Measurements from ENCODE around the gene SOHLH2. TPM values are rescaled to one million over a fixed set of nuclear protein-coding genes. Genes with fewer than 3 reads are reported as not detected.

The SOHLH2 gene
- total and polyA plus RNA-seq, 2 experiments from 2014 or later: 0.93 TPM; not detected in 1

- Histone ChIP-seq H3K4me3 (no peak overlapping the region), H2AFZ (no peak overlapping the region), H3K79me2 (no peaks in the 10 kb centered on the region), H3K27me3 (no peaks in the 10 kb centered on the region), H3K4me2 (no peak overlapping the region), H3K36me3 (replicated peaks; ENCODE audit: insufficient read depth, low read depth) (no peaks in the 10 kb centered on the region), H3K9me2 (replicated peaks; ENCODE audit: insufficient read depth) (no peaks in the 10 kb centered on the region), H4K20me1 (ENCODE audit: insufficient read depth, poor library complexity, severe bottlenecking) (no peaks in the 10 kb centered on the region), H3K9me3 (ENCODE audit: low read depth) (no peaks in the 10 kb centered on the region), H3K27ac (no peak overlapping the region), H3K4me1 (ENCODE audit: insufficient read depth) (no peaks in the 10 kb centered on the region)
- TF ChIP-seq EZH2 (IDR thresholded peaks at IDR 0.05; ENCODE audit: borderline replicate concordance): no peak
- TF ChIP-seq CTCF (IDR thresholded peaks at IDR 0.05; ENCODE audit: poor library complexity): no peak
- no peak for TF ChIP-seq EZH2phosphoT487 (IDR thresholded peaks at IDR 0.05; ENCODE audit: low read depth, severe bottlenecking, unreplicated experiment)
- WGBS (ENCODE audit: low lambda C conversion rate, missing lambda C conversion rate): 82% methylated on average over 6 of the region's 6 CpGs
- DNase-seq (ENCODE audit: low spot score): no peak
Measured at GRCh38 chr13:36192166-36192565, 22.2 kb downstream of the SOHLH2 start.

GRCh38 chr13:36190771-36191170 lies 23.6 kb downstream of the SOHLH2 start:
- no peak for DNase-seq (ENCODE audit: low spot score)
- Histone ChIP-seq H3K9me3 (ENCODE audit: low read depth) (no peaks in the 10 kb centered on the region), H2AFZ (no peak overlapping the region), H3K27me3 (no peaks in the 10 kb centered on the region), H3K4me3 (no peak overlapping the region), H3K27ac (no peak overlapping the region), H3K79me2 (no peaks in the 10 kb centered on the region), H3K4me2 (no peak overlapping the region), H3K9me2 (replicated peaks; ENCODE audit: insufficient read depth) (no peaks in the 10 kb centered on the region), H4K20me1 (ENCODE audit: insufficient read depth, poor library complexity, severe bottlenecking) (no peaks in the 10 kb centered on the region), H3K4me1 (ENCODE audit: insufficient read depth) (no peaks in the 10 kb centered on the region), H3K36me3 (replicated peaks; ENCODE audit: insufficient read depth, low read depth) (no peaks in the 10 kb centered on the region)
- WGBS (ENCODE audit: low lambda C conversion rate, missing lambda C conversion rate): 92% methylated on average over 3 of the region's 3 CpGs
- no peak for TF ChIP-seq EZH2 (IDR thresholded peaks at IDR 0.05; ENCODE audit: borderline replicate concordance)
- no peak for TF ChIP-seq EZH2phosphoT487 (IDR thresholded peaks at IDR 0.05; ENCODE audit: low read depth, severe bottlenecking, unreplicated experiment)
- no peak for TF ChIP-seq CTCF (IDR thresholded peaks at IDR 0.05; ENCODE audit: poor library complexity)

- H3K4me1 ChIP-seq (ENCODE audit: insufficient read depth): no peaks in the 10 kb centered on the region
- H3K27me3 ChIP-seq: no peaks in the 10 kb centered on the region
- H3K4me3 ChIP-seq: no peak overlapping the region
- H4K20me1 ChIP-seq (ENCODE audit: insufficient read depth, poor library complexity, severe bottlenecking): no peaks in the 10 kb centered on the region
- no peaks in the 10 kb centered on the region for H3K9me3 ChIP-seq (ENCODE audit: low read depth)
- no peak overlapping the region for H3K27ac ChIP-seq
- H3K79me2 ChIP-seq: no peaks in the 10 kb centered on the region
- H3K36me3 ChIP-seq (replicated peaks; ENCODE audit: insufficient read depth, low read depth): no peaks in the 10 kb centered on the region
- no peak overlapping the region for H2AFZ ChIP-seq
- H3K9me2 ChIP-seq (replicated peaks; ENCODE audit: insufficient read depth): no peaks in the 10 kb centered on the region
- no peak for DNase-seq (ENCODE audit: low spot score)
- WGBS (ENCODE audit: low lambda C conversion rate, missing lambda C conversion rate): 95% methylated on average over 1 of the region's 1 CpG
- no peak overlapping the region for H3K4me2 ChIP-seq
- TF ChIP-seq CTCF (IDR thresholded peaks at IDR 0.05; ENCODE audit: poor library complexity): no peak
- no peak for TF ChIP-seq EZH2 (IDR thresholded peaks at IDR 0.05; ENCODE audit: borderline replicate concordance)
- TF ChIP-seq EZH2phosphoT487 (IDR thresholded peaks at IDR 0.05; ENCODE audit: low read depth, severe bottlenecking, unreplicated experiment): no peak
Measured at GRCh38 chr13:36188441-36188840, 25.9 kb downstream of the SOHLH2 start.

GRCh38 chr13:36183901-36184300 lies 30.5 kb downstream of the SOHLH2 start:
- no peak for DNase-seq (ENCODE audit: low spot score)
- H3K36me3 ChIP-seq (replicated peaks; ENCODE audit: insufficient read depth, low read depth): no peaks in the 10 kb centered on the region
- TF ChIP-seq EZH2phosphoT487 (IDR thresholded peaks at IDR 0.05; ENCODE audit: low read depth, severe bottlenecking, unreplicated experiment) (no peak), EZH2 (IDR thresholded peaks at IDR 0.05; ENCODE audit: borderline replicate concordance) (no peak), CTCF (IDR thresholded peaks at IDR 0.05; ENCODE audit: poor library complexity) (no peak)
- H3K9me3 ChIP-seq (ENCODE audit: low read depth): no peaks in the 10 kb centered on the region
- H2AFZ ChIP-seq: no peak overlapping the region
- H3K4me1 ChIP-seq (ENCODE audit: insufficient read depth): no peaks in the 10 kb centered on the region
- no peak overlapping the region for H3K4me2 ChIP-seq
- H3K27me3 ChIP-seq: no peaks in the 10 kb centered on the region
- H3K27ac ChIP-seq: no peak overlapping the region
- no peaks in the 10 kb centered on the region for H3K9me2 ChIP-seq (replicated peaks; ENCODE audit: insufficient read depth)
- H4K20me1 ChIP-seq (ENCODE audit: insufficient read depth, poor library complexity, severe bottlenecking): no peaks in the 10 kb centered on the region
- H3K79me2 ChIP-seq: no peaks in the 10 kb centered on the region
- H3K4me3 ChIP-seq: no peak overlapping the region

Data from hepatocyte (in vitro differentiated cells).